HEK293 (cell line): ENCODE results near the gene PPP1R3G.

ENCODE experiments used
- CTCF ChIA-PET: fragments of 350-600 bp; formaldehyde crosslinking; extraction: SDS; loops from one replicate; lab custom pipeline; 2021; ENCODE audit warnings: antibody characterized with exemption; lab: Yijun Ruan, JAX
- POLR2A ChIA-PET: fragments of 300-600 bp; formaldehyde crosslinking; extraction: SDS; loops from one replicate; lab custom pipeline; 2020; ENCODE audit warnings: antibody characterized with exemption, inconsistent platforms; lab: Yijun Ruan, JAX
- H3K27ac ChIP-seq: fragments of 200-500 bp; sonication (Bioruptor generic); 2 replicates; pipeline ENCODE4 v1.5.1; 2014; ENCODE audit warnings: low read depth, low read length, control low read depth, inconsistent platforms; ENCODE audit errors: extremely low read depth
- H3K36me3 ChIP-seq, 2 experiments: fragments of 200-500 bp in 1 of 2; sonication (Bioruptor generic) in 1 of 2; 1 replicate in 1 of 2; 2 replicates in 1 of 2; pipeline ENCODE4 v1.5.1; 2014 to 2017; ENCODE audit warnings: inconsistent platforms in 2 of 2, low read length in 2 of 2; ENCODE audit not compliant: control insufficient read depth in 2 of 2, insufficient read depth in 1 of 2
- H3K4me1 ChIP-seq: fragments of 200-500 bp; sonication (Bioruptor generic); 2 replicates; pipeline ENCODE4 v1.5.1; 2014; ENCODE audit warnings: mild to moderate bottlenecking, low read length, inconsistent platforms; ENCODE audit not compliant: control insufficient read depth, insufficient read depth
- H3K4me3 ChIP-seq: 2 replicates; pipeline ENCODE4 v1.5.1; 2011; ENCODE audit warnings: low read depth, mild to moderate bottlenecking, control low read depth, low read length, moderate library complexity
- H3K9me3 ChIP-seq: fragments of 200-500 bp; sonication (Bioruptor generic); 2 replicates; pipeline ENCODE4 v1.5.1; 2014; ENCODE audit warnings: low read depth, low read length, inconsistent platforms; ENCODE audit not compliant: control insufficient read depth, insufficient read depth
- AEBP2 ChIP-seq: fragments of 450-650 bp; formaldehyde crosslinking; IDR thresholded peaks from 2 replicates; pipeline ENCODE4 v1.5.1; 2016; ENCODE audit warnings: missing biosample characterization, missing genetic modification characterization, borderline replicate concordance
- ELK4 ChIP-seq: IDR thresholded peaks from 2 replicates; pipeline ENCODE4 v1.6.1; 2011; ENCODE audit warnings: mild to moderate bottlenecking, low read depth, low read length, borderline replicate concordance
- GLIS2 ChIP-seq: fragments of 450-650 bp; formaldehyde crosslinking; IDR thresholded peaks from 2 replicates; pipeline ENCODE4 v1.5.1; 2016; ENCODE audit warnings: missing biosample characterization, missing genetic modification characterization
- KLF1 ChIP-seq: fragments of 450-650 bp; formaldehyde crosslinking; IDR thresholded peaks from 2 replicates; pipeline ENCODE4 v1.5.1; 2016; ENCODE audit warnings: missing biosample characterization, missing genetic modification characterization
- KLF10 ChIP-seq: fragments of 450-650 bp; IDR thresholded peaks from 2 replicates; pipeline ENCODE4 v1.5.1; 2018; ENCODE audit warnings: missing biosample characterization, mild to moderate bottlenecking, missing genetic modification characterization
- SCRT1 ChIP-seq: fragments of 450-650 bp; formaldehyde crosslinking; IDR thresholded peaks from 2 replicates; pipeline ENCODE4 v1.5.1; 2016; ENCODE audit warnings: missing biosample characterization, missing genetic modification characterization, borderline replicate concordance
- SP3 ChIP-seq: fragments of 450-650 bp; formaldehyde crosslinking; IDR thresholded peaks from 2 replicates; pipeline ENCODE4 v1.5.1; 2016; ENCODE audit warnings: missing biosample characterization, missing genetic modification characterization
- WT1 ChIP-seq: fragments of 450-650 bp; formaldehyde crosslinking; IDR thresholded peaks from 2 replicates; pipeline ENCODE4 v1.5.1; 2016; ENCODE audit warnings: missing biosample characterization, missing genetic modification characterization
- ZBTB21 ChIP-seq: fragments of 450-650 bp; formaldehyde crosslinking; IDR thresholded peaks from 2 replicates; pipeline ENCODE4 v1.5.1; 2017; ENCODE audit warnings: missing biosample characterization, missing genetic modification characterization
- ZFP69B ChIP-seq: fragments of 450-650 bp; formaldehyde crosslinking; IDR thresholded peaks from 2 replicates; pipeline ENCODE4 v1.5.1; 2016; ENCODE audit warnings: missing biosample characterization, missing genetic modification characterization
- ZNF10 ChIP-seq: fragments of 450-650 bp; formaldehyde crosslinking; IDR thresholded peaks from 2 replicates; pipeline ENCODE4 v1.5.1; 2017; ENCODE audit warnings: missing biosample characterization, missing genetic modification characterization
- ZNF132 ChIP-seq: fragments of 450-650 bp; formaldehyde crosslinking; IDR thresholded peaks from 2 replicates; pipeline ENCODE4 v1.5.1; 2017; ENCODE audit warnings: missing biosample characterization, missing genetic modification characterization, borderline replicate concordance
- ZNF133 ChIP-seq: fragments of 450-650 bp; formaldehyde crosslinking; IDR thresholded peaks from 2 replicates; pipeline ENCODE4 v1.5.1; 2016; ENCODE audit warnings: missing biosample characterization, missing genetic modification characterization
- ZNF202 ChIP-seq: fragments of 450-650 bp; formaldehyde crosslinking; IDR thresholded peaks from 2 replicates; pipeline ENCODE4 v1.5.1; 2016; ENCODE audit warnings: missing biosample characterization, missing genetic modification characterization, borderline replicate concordance
- ZNF223 ChIP-seq: fragments of 450-650 bp; formaldehyde crosslinking; IDR thresholded peaks from 2 replicates; pipeline ENCODE4 v1.5.1; 2016; ENCODE audit warnings: missing biosample characterization, missing genetic modification characterization
- ZNF239 ChIP-seq: fragments of 450-650 bp; formaldehyde crosslinking; IDR thresholded peaks from 2 replicates; pipeline ENCODE4 v1.5.1; 2016; ENCODE audit warnings: missing biosample characterization, missing genetic modification characterization
- ZNF274 ChIP-seq, 2 experiments: fragments of 200-500 bp in 1 of 2; fragments of 450-650 bp in 1 of 2; sonication (Bioruptor generic) in 1 of 2; formaldehyde crosslinking in 1 of 2; IDR thresholded peaks; 2 replicates each; pipeline versions ENCODE4 v1.5.1 to v1.6.1; 2014 to 2016; ENCODE audit warnings: borderline replicate concordance in 1 of 2, inconsistent platforms in 1 of 2, low read length in 1 of 2, missing biosample characterization in 1 of 2, missing genetic modification characterization in 1 of 2
- ZNF350 ChIP-seq: fragments of 450-650 bp; formaldehyde crosslinking; IDR thresholded peaks from 2 replicates; pipeline ENCODE4 v1.5.0; 2017; ENCODE audit warnings: missing biosample characterization, mild to moderate bottlenecking, missing genetic modification characterization
- ZNF37A ChIP-seq: fragments of 450-650 bp; IDR thresholded peaks from 2 replicates; pipeline ENCODE4 v1.5.1; 2018; ENCODE audit warnings: missing biosample characterization, missing genetic modification characterization
- ZNF433 ChIP-seq: fragments of 450-650 bp; formaldehyde crosslinking; IDR thresholded peaks from 2 replicates; pipeline ENCODE4 v1.5.1; 2016; ENCODE audit warnings: missing biosample characterization, missing genetic modification characterization, low read depth
- ZNF558 ChIP-seq: fragments of 450-650 bp; formaldehyde crosslinking; IDR thresholded peaks from 2 replicates; pipeline ENCODE4 v1.5.1; 2016; ENCODE audit warnings: missing biosample characterization, missing genetic modification characterization
- ZNF600 ChIP-seq: fragments of 450-650 bp; formaldehyde crosslinking; IDR thresholded peaks from 2 replicates; pipeline ENCODE4 v1.5.1; 2016; ENCODE audit warnings: missing biosample characterization, missing genetic modification characterization
- ZNF623 ChIP-seq: fragments of 450-650 bp; formaldehyde crosslinking; IDR thresholded peaks from 2 replicates; pipeline ENCODE4 v1.5.1; 2016; ENCODE audit warnings: missing biosample characterization, missing genetic modification characterization
- ZNF654 ChIP-seq: fragments of 450-650 bp; formaldehyde crosslinking; IDR thresholded peaks from 2 replicates; pipeline ENCODE4 v1.5.1; 2016; ENCODE audit warnings: low read depth, missing biosample characterization, missing genetic modification characterization
- ZSCAN30 ChIP-seq: fragments of 450-650 bp; IDR thresholded peaks from 2 replicates; pipeline ENCODE4 v1.5.1; 2018; ENCODE audit warnings: missing biosample characterization, mild to moderate bottlenecking, missing genetic modification characterization, moderate library complexity
- ZXDB ChIP-seq: fragments of 450-650 bp; formaldehyde crosslinking; IDR thresholded peaks from 2 replicates; pipeline ENCODE4 v1.5.1; 2016; ENCODE audit warnings: missing biosample characterization, missing genetic modification characterization
- TF ChIP-seq, protein P1 (sequence below): fragments of 450-650 bp; formaldehyde crosslinking; IDR thresholded peaks from 2 replicates; pipeline ENCODE4 v1.5.1; 2016; ENCODE audit warnings: missing biosample characterization, missing genetic modification characterization
- TF ChIP-seq, protein P2 (sequence below): fragments of 450-650 bp; formaldehyde crosslinking; IDR thresholded peaks from 2 replicates; pipeline ENCODE4 v1.5.1; 2016; ENCODE audit warnings: missing biosample characterization, missing genetic modification characterization

The PPP1R3G gene

DNA sequence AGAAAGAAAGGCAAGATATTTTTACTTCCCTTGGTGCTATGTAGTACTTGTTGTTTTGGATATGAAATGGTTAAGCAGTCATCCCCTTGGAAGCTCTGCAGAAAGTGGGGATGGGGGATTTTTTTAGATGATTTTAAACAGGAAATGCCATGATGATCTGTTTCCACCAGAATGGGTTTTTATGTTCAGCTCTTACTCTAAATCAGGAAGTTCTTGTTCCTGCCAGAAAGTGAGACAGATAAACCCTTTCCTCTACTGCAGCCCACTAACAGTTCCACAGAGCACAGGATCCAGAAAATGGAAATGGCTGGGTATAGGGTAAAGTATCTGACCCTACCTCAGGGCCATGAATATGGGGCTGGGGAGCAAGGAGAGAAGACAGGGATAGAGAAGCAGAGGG is 32.1 kb upstream of the PPP1R3G start (continued):
- TF ChIP-seq ZFP69B (tag by site-specific recombination), result no peak
- TF ChIP-seq SCRT1, result no peak
- no peak for TF ChIP-seq ZNF239 (tag by site-specific recombination)
- no peak for TF ChIP-seq KLF10 (tag by site-specific recombination)
- no peak for TF ChIP-seq ZNF274 (IDR thresholded peaks at IDR 0.05; ENCODE audit: low read length)
- TF ChIP-seq ZNF274 (tag by site-specific recombination; IDR thresholded peaks at IDR 0.05; ENCODE audit: borderline replicate concordance), result no peak
- TF ChIP-seq ZBTB21 (tag by site-specific recombination), result no peak
- TF ChIP-seq ZNF132 (tag by site-specific recombination), result no peak
- TF ChIP-seq GLIS2 (tag by site-specific recombination), result no peak
- TF ChIP-seq, all 188 proteins: peak for 0

DNA sequence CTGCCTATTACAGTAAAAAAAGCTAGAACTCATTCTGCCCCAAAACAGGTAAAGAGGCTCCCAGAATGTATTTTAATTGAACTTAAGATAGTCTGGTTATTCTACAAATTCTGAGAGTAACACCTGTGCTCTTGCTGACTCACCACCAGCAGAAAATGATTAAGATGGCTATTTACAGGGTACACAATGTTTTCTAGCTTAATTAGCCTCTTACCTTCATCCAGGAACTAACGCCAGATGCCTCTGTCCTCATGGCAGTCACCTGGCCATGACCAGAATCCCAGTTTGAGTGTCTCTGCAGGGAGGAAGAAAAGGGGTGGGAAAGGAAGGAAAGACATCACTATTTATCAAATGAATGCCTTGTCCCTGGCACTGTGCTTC is 31.3 kb upstream of the PPP1R3G start:
- TF ChIP-seq ZSCAN30 (no peak), WT1 (tag by site-specific recombination) (no peak), ZNF558 (tag by site-specific recombination) (no peak), ZNF433 (tag by site-specific recombination) (no peak)
- TF ChIP-seq, all 188 proteins: peak for 0
- Histone ChIP-seq H3K4me1 (no peaks in the 10 kb centered on the region), H3K9me3 (no peaks in the 10 kb centered on the region), H3K27ac (no peak overlapping the region), H3K36me3 (no peaks in the 10 kb centered on the region), H3K4me3 (no peak overlapping the region)
- ChIA-PET POLR2A (no interaction called here), CTCF (interaction anchor here (1.1 to 6.2 kb wide), 2 partner anchors 90 to 369 kb away, joined by 3 to 34 read pairs; no protein-coding TSS in a partner anchor)

GRCh38 chr6:5054245-5054873 is 30.8 kb upstream of the PPP1R3G start:
- no peaks in the 10 kb centered on the region for H3K36me3 ChIP-seq
- TF ChIP-seq ELK4 (no peak), KLF1 (tag by site-specific recombination) (no peak), AEBP2 (tag by site-specific recombination) (no peak), ZNF654 (no peak), ZNF600 (no peak), ZNF223 (tag by site-specific recombination) (no peak), ZNF623 (tag by site-specific recombination) (no peak), ZNF202 (tag by site-specific recombination) (no peak), ZNF350 (tag by site-specific recombination) (no peak), ZNF10 (tag by site-specific recombination) (no peak), ZNF133 (tag by site-specific recombination) (no peak), ZXDB (tag by site-specific recombination) (no peak), ZNF37A (tag by site-specific recombination) (no peak), SP3 (tag by site-specific recombination) (no peak)
- TF ChIP-seq, protein P1, sequence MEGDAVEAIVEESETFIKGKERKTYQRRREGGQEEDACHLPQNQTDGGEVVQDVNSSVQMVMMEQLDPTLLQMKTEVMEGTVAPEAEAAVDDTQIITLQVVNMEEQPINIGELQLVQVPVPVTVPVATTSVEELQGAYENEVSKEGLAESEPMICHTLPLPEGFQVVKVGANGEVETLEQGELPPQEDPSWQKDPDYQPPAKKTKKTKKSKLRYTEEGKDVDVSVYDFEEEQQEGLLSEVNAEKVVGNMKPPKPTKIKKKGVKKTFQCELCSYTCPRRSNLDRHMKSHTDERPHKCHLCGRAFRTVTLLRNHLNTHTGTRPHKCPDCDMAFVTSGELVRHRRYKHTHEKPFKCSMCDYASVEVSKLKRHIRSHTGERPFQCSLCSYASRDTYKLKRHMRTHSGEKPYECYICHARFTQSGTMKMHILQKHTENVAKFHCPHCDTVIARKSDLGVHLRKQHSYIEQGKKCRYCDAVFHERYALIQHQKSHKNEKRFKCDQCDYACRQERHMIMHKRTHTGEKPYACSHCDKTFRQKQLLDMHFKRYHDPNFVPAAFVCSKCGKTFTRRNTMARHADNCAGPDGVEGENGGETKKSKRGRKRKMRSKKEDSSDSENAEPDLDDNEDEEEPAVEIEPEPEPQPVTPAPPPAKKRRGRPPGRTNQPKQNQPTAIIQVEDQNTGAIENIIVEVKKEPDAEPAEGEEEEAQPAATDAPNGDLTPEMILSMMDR, result no peak
- TF ChIP-seq, protein P2, sequence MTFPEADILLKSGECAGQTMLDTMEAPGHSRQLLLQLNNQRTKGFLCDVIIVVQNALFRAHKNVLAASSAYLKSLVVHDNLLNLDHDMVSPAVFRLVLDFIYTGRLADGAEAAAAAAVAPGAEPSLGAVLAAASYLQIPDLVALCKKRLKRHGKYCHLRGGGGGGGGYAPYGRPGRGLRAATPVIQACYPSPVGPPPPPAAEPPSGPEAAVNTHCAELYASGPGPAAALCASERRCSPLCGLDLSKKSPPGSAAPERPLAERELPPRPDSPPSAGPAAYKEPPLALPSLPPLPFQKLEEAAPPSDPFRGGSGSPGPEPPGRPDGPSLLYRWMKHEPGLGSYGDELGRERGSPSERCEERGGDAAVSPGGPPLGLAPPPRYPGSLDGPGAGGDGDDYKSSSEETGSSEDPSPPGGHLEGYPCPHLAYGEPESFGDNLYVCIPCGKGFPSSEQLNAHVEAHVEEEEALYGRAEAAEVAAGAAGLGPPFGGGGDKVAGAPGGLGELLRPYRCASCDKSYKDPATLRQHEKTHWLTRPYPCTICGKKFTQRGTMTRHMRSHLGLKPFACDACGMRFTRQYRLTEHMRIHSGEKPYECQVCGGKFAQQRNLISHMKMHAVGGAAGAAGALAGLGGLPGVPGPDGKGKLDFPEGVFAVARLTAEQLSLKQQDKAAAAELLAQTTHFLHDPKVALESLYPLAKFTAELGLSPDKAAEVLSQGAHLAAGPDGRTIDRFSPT (tag by site-specific recombination), result no peak
- ChIA-PET CTCF (interaction anchor here (0.6 to 6.2 kb wide), 3 partner anchors 90 to 368 kb away, joined by 3 to 34 read pairs (median 3); no protein-coding TSS in a partner anchor), POLR2A (no interaction called here)
- H3K27ac ChIP-seq, result no peak overlapping the region
- no peaks in the 10 kb centered on the region for H3K9me3 ChIP-seq
- H3K4me1 ChIP-seq, result no peaks in the 10 kb centered on the region
- no peak overlapping the region for H3K4me3 ChIP-seq
